Lung (tissue), 12 donors: Measurements from ENCODE around the gene HELLS. TPM values are rescaled to one million over a fixed set of nuclear protein-coding genes. Genes with fewer than 3 reads are reported as not detected.
"Not testable (repeated sequence)": the region's sequence is repeated elsewhere in the genome, so short reads cannot be mapped to it uniquely, and the experiment has no call there.

Experiments
- ATAC-seq: fragments of 200-7000 bp; cut with Tn5 transposase; one replicate; pipeline ENCODE4 v1.9.1; 2020; ENCODE audit warnings: moderate number of reproducible peaks; ENCODE audit not compliant: insufficient read depth, low FRiP score
- DNase-seq, 3 donors: peaks; one replicate each; pipeline ENCODE4 v3.0.0-alpha.2; 2013 to 2017
- H3K27ac ChIP-seq, 2 donors: one replicate each; pipeline ENCODE4 v1.5.1; 2013; ENCODE audit warnings: mild to moderate bottlenecking in 2 of 2, moderate library complexity in 2 of 2, control low read depth in 1 of 2, inconsistent platforms in 1 of 2, low read depth in 1 of 2, low read length in 1 of 2
- H3K27me3 ChIP-seq, 3 donors: one replicate each; pipeline ENCODE4 v1.5.1; 2013; ENCODE audit warnings: low read length in 2 of 3; ENCODE audit not compliant: control insufficient read depth in 3 of 3, insufficient read depth in 3 of 3
- H3K36me3 ChIP-seq, 4 donors: one replicate each; pipeline ENCODE4 v1.5.1; 2013; ENCODE audit warnings: low read length in 4 of 4, mild to moderate bottlenecking in 1 of 4, moderate library complexity in 1 of 4; ENCODE audit not compliant: control insufficient read depth in 4 of 4, insufficient read depth in 4 of 4
- H3K4me1 ChIP-seq, 5 donors: one replicate each; pipeline ENCODE4 v1.5.1; 2013; ENCODE audit warnings: low read length in 5 of 5, mild to moderate bottlenecking in 2 of 5, moderate library complexity in 1 of 5; ENCODE audit not compliant: control insufficient read depth in 5 of 5, insufficient read depth in 5 of 5
- H3K4me3 ChIP-seq: one replicate; pipeline ENCODE4 v1.5.1; 2013; ENCODE audit warnings: mild to moderate bottlenecking, control low read depth, moderate library complexity
- H3K9ac ChIP-seq, 2 donors: one replicate each; pipeline ENCODE4 v1.5.1; 2013; ENCODE audit warnings: low read length in 2 of 2, control low read depth in 1 of 2; ENCODE audit not compliant: insufficient read depth in 1 of 2
- H3K9me3 ChIP-seq, 4 donors: one replicate each; pipeline ENCODE4 v1.5.1; 2013; ENCODE audit warnings: low read length in 3 of 4, mild to moderate bottlenecking in 1 of 4, moderate library complexity in 1 of 4; ENCODE audit not compliant: control insufficient read depth in 4 of 4, insufficient read depth in 3 of 4
- WGBS, 2 donors: extraction: QIAGEN DNeasy Blood & Tissue Kit; methylation state at CpG; one replicate each; pipeline ENCODE4 v1.1.7; 2013; 5-methylcytosine and 5-hydroxymethylcytosine counted together
- polyA plus RNA-seq, 2 donors: library from polyadenylated mRNA; stranded (reverse); fragments of 200-250 nt; gene quantifications; one replicate each; pipeline ENCODE4 v1.2.1, GENCODE V29; 2013
- total RNA-seq, 2 donors: library from RNA; depleted of rRNA in 1 of 2; stranded (reverse); fragments of >200 nt in 1 of 2; gene quantifications; one replicate each; pipeline ENCODE4 v1.2.1, GENCODE V29; 2014 to 2021
- TF ChIP-seq, protein P1 (sequence below): IDR thresholded peaks from 2 replicates; pipeline ENCODE4 v1.5.1; 2012; ENCODE audit warnings: mild to moderate bottlenecking; ENCODE audit errors: control extremely low read depth, extremely low read depth
- donor health status: control.
- donor health status: control.
- donor health status: Bipolar disorder and iron deficiency.
- donor health status: healthy.
- donor health status: DM: yes; HTN: yes; CAD: no.

Gene HELLS
- total and polyA plus RNA-seq, 4 donors, result 2.3 to 51.1 (median 10.2) TPM

DNA sequence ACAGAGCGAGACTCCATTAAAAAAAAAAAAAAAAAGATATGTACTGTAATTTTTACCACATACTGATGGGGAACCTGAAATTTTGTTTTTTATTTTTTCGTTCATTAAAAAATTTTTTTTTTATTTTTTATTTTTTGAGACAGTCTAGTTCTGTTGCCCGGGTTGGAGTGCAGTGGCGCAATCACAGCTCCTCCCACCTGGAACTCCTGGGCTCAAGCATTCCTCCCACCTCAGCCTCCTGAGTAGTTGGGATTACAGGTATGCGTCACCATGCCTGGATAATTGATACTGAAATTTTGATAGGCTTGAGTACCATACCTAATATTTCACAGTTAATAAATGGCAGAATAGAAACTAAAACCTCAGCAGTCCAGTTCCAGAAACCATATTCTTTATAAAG is 20.9 kb upstream of the HELLS start:
- ATAC-seq, result no peak
- no peak for DNase-seq
- no peak overlapping the region for H3K4me3 ChIP-seq
- H3K27ac ChIP-seq, result no peak overlapping the region
- TF ChIP-seq, protein P1, sequence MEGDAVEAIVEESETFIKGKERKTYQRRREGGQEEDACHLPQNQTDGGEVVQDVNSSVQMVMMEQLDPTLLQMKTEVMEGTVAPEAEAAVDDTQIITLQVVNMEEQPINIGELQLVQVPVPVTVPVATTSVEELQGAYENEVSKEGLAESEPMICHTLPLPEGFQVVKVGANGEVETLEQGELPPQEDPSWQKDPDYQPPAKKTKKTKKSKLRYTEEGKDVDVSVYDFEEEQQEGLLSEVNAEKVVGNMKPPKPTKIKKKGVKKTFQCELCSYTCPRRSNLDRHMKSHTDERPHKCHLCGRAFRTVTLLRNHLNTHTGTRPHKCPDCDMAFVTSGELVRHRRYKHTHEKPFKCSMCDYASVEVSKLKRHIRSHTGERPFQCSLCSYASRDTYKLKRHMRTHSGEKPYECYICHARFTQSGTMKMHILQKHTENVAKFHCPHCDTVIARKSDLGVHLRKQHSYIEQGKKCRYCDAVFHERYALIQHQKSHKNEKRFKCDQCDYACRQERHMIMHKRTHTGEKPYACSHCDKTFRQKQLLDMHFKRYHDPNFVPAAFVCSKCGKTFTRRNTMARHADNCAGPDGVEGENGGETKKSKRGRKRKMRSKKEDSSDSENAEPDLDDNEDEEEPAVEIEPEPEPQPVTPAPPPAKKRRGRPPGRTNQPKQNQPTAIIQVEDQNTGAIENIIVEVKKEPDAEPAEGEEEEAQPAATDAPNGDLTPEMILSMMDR, result no peak
- no peaks in the 10 kb centered on the region for H3K9me3 ChIP-seq
- WGBS, 2 donors, result 96 to 98% methylated on average over 5 of the region's 5 CpGs
- no peak overlapping the region for H3K9ac ChIP-seq
- H3K27me3 ChIP-seq, result no peaks in the 10 kb centered on the region
- H3K4me1 ChIP-seq, result no peaks in the 10 kb centered on the region
- peaks cover 0 to 8% (median 6%) of the 10 kb centered on the region in 4 donors for H3K36me3 ChIP-seq

DNA sequence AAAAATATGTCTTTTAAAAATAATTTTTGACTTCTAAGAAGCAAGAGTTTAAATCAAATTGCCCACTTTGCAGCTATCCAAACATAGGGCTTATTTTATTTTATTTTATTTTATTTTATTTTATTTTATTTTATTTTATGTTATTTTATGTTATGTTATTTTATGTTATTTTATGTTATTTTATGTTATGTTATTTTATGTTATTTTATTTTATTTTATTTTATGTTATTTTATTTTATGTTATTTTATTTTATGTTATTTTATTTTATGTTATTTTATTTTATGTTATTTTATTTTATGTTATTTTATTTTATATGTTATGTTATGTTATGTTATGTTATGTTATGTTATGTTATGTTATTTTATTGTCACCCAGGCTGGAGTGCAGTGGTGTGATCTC is 14.0 kb upstream of the HELLS start:
- not testable (repeated sequence) for H3K4me3 ChIP-seq, H3K27me3 ChIP-seq

DNA sequence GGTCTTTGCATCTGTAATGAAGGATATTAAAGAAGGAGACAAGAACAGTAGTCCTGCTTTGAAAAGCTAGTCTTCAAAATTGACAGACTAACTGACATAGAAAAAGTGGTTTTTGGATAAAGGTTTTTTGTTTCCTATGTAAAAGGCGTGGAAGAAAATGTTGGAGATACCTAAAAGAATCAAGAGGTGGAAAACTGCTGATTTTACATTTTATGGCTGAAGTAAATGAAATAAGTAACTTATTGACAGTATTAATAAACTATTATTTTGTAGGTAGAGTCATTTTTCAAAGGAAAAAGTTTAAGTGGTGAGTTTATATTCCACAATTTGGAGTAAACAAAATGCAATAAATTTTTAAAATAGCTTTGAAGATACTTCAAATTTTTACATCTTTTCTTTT is 12.6 kb upstream of the HELLS start:
- Histone ChIP-seq H3K9ac (no peak overlapping the region), H3K36me3 (peaks cover 2 to 12% (median 4%) of the 10 kb centered on the region in 4 donors), H3K9me3 (no peaks in the 10 kb centered on the region), H3K4me1 (no peaks in the 10 kb centered on the region), H3K4me3 (no peak overlapping the region), H3K27me3 (no peaks in the 10 kb centered on the region), H3K27ac (no peak overlapping the region)
- DNase-seq (no peak), ATAC-seq (no peak)
- 89 to 98% methylated on average over 1 of the region's 1 CpG for WGBS, 2 donors
- TF ChIP-seq, protein P1, result no peak

More for the DNA sequence above, 14.0 kb upstream of the HELLS start:
- not testable (repeated sequence) for ATAC-seq, H3K9me3 ChIP-seq, H3K27ac ChIP-seq, DNase-seq, H3K4me1 ChIP-seq, H3K9ac ChIP-seq
- H3K36me3 ChIP-seq, result peaks cover 2 to 12% (median 4%) of the 10 kb centered on the region in 4 donors

DNA sequence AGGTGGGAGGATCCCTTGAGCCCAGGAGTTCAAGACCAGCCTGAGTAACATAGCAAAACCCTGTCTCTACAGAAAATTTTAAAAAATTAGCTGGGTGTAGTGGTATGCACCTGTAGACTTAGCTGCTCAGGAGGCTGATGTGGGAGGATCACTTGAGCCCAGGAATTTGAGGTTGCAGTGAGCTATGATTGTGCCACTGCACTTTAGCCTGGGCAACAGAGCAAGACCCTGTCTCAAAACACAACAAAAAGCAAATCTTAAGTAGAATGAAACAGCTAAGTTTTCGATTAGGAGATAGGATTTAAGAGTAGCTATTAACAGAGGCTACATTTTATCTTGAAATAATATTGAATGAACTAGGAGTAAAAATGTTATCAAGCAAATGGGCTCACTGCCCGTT is 3.3 kb upstream of the HELLS start:
- not testable (repeated sequence) for H3K9me3 ChIP-seq, H3K4me1 ChIP-seq, H3K27ac ChIP-seq, H3K36me3 ChIP-seq, DNase-seq, ATAC-seq, H3K27me3 ChIP-seq, H3K9ac ChIP-seq, H3K4me3 ChIP-seq
- 88 to 97% methylated on average over 2 of the region's 2 CpGs for WGBS, 2 donors
